SK-N-SH (cell line): ENCODE data around the gene ALPG. TPM values are rescaled to one million over a fixed set of nuclear protein-coding genes. Genes with fewer than 3 reads are reported as not detected.
"Not testable (repeated sequence)": the region's sequence is repeated elsewhere in the genome, so short reads cannot be mapped to it uniquely, and the experiment has no call there.

Experiments used
- CTCF ChIA-PET: fragments of 300-600, 350-600 bp; formaldehyde crosslinking; extraction: SDS; loops from one replicate; lab custom pipeline; 2021; lab: Yijun Ruan, JAX
- POLR2A ChIA-PET: fragments of 350-600 bp; sonication (Branson Sonifier 250); formaldehyde crosslinking; extraction: SDS; loops from one replicate; lab custom pipeline; 2020; ENCODE audit warnings: antibody characterized with exemption, inconsistent platforms; lab: Yijun Ruan, JAX
- DNase-seq: peaks from one replicate; pipeline ENCODE4 v3.0.0; 2012
- H2AFZ ChIP-seq: fragments of 200-600 bp; sonication (generic); 2 replicates; pipeline ENCODE4 v1.8.1; 2016; ENCODE audit warnings: antibody characterized with exemption, mild to moderate bottlenecking, low read depth
- H3F3A ChIP-seq: fragments of 200-600 bp; sonication (generic); replicated peaks from 2 replicates; pipeline ENCODE3; 2016; ENCODE audit warnings: antibody characterized with exemption, mild to moderate bottlenecking; ENCODE audit not compliant: insufficient read depth
- H3K27ac ChIP-seq, 2 experiments: fragments of 200-500 bp in 1 of 2; fragments of 200-600 bp in 1 of 2; sonication (Bioruptor generic) in 1 of 2; sonication (generic), shearing (Covaris generic) in 1 of 2; 2 replicates each; pipeline versions ENCODE4 v1.5.1 to v1.6.1; 2014 to 2016; ENCODE audit warnings: low read depth in 2 of 2, inconsistent platforms in 1 of 2, low read length in 1 of 2, mild to moderate bottlenecking in 1 of 2, mixed read lengths in 1 of 2
- H3K27me3 ChIP-seq: fragments of 200-600 bp; sonication (generic), shearing (Covaris generic); 2 replicates; pipeline ENCODE4 v1.6.1; 2016; ENCODE audit warnings: mixed run types; ENCODE audit not compliant: insufficient read depth
- H3K36me3 ChIP-seq, 2 experiments: fragments of 200-500 bp in 1 of 2; fragments of 200-600 bp in 1 of 2; sonication (Bioruptor generic) in 1 of 2; sonication (generic) in 1 of 2; replicated peaks in 1 of 2; 2 replicates each; pipeline versions ENCODE3 to v1.5.1; 2014 to 2016; ENCODE audit warnings: low read length in 1 of 2, mild to moderate bottlenecking in 1 of 2; ENCODE audit not compliant: insufficient read depth in 2 of 2, control insufficient read depth in 1 of 2
- H3K4me1 ChIP-seq, 2 experiments: fragments of 200-500 bp in 1 of 2; fragments of 200-600 bp in 1 of 2; sonication (Bioruptor generic) in 1 of 2; sonication (generic), shearing (Covaris generic) in 1 of 2; 2 replicates each; pipeline versions ENCODE4 v1.5.1 to v1.6.1; 2014 to 2016; ENCODE audit warnings: low read depth in 1 of 2, low read length in 1 of 2, mixed run types in 1 of 2; ENCODE audit not compliant: insufficient read depth in 2 of 2, control insufficient read depth in 1 of 2
- H3K4me2 ChIP-seq: fragments of 200-600 bp; sonication (generic), shearing (Covaris generic); 2 replicates; pipeline ENCODE4 v1.6.1; 2017; ENCODE audit warnings: mixed run types
- H3K4me3 ChIP-seq, 2 experiments: fragments of 200-500 bp in 1 of 2; fragments of 200-600 bp in 1 of 2; sonication (Bioruptor generic) in 1 of 2; sonication (generic), shearing (Covaris generic) in 1 of 2; 2 replicates each; pipeline versions ENCODE4 v1.5.1 to v1.8.1; 2014 to 2016; ENCODE audit warnings: low read depth in 2 of 2, inconsistent platforms in 1 of 2, low read length in 1 of 2, mild to moderate bottlenecking in 1 of 2, mixed read lengths in 1 of 2, moderate library complexity in 1 of 2
- H3K79me2 ChIP-seq: fragments of 200-600 bp; sonication (generic); 2 replicates; pipeline ENCODE4 v1.8.1; 2017; ENCODE audit warnings: mild to moderate bottlenecking; ENCODE audit not compliant: insufficient read depth
- H3K9ac ChIP-seq: fragments of 200-600 bp; sonication (generic); 2 replicates; pipeline ENCODE4 v1.6.1; 2017; ENCODE audit warnings: mixed run types
- H3K9me2 ChIP-seq: fragments of 200-600 bp; sonication (generic); 2 replicates; pipeline ENCODE4 v1.6.1; 2017; ENCODE audit warnings: mixed run types
- H3K9me3 ChIP-seq: fragments of 200-600 bp; sonication (generic); 2 replicates; pipeline ENCODE4 v1.6.1; 2017; ENCODE audit warnings: mixed run types, mild to moderate bottlenecking, moderate library complexity
- H4K20me1 ChIP-seq: fragments of 200-600 bp; sonication (generic); 2 replicates; pipeline ENCODE4 v1.6.1; 2017; ENCODE audit warnings: mild to moderate bottlenecking, mixed run types; ENCODE audit not compliant: insufficient read depth
- CHD2 ChIP-seq: fragments of 150-350 bp; IDR thresholded peaks from 2 replicates; pipeline ENCODE4 v1.6.1; 2018; ENCODE audit warnings: low read length; ENCODE audit not compliant: partially characterized antibody
- CTCF ChIP-seq: fragments of 200-600 bp; sonication (generic); IDR thresholded peaks from 2 replicates; pipeline ENCODE4 v1.6.1; 2017; ENCODE audit warnings: antibody characterized with exemption, mild to moderate bottlenecking, moderate library complexity
- GABPA ChIP-seq: IDR thresholded peaks from 2 replicates; pipeline ENCODE4 v1.4.0; 2012; ENCODE audit warnings: low read depth, mild to moderate bottlenecking
- GATA2 ChIP-seq: sonication (generic); formaldehyde crosslinking; IDR thresholded peaks from 2 replicates; pipeline ENCODE4 v1.5.0; 2020; ENCODE audit warnings: mild to moderate bottlenecking, missing genetic modification reagents
- JUND ChIP-seq: IDR thresholded peaks from 2 replicates; pipeline ENCODE4 v1.4.0; 2012
- MXI1 ChIP-seq: IDR thresholded peaks from 2 replicates; pipeline ENCODE4 v1.6.1; 2012; ENCODE audit warnings: mild to moderate bottlenecking, low read depth, low read length, improper control_type of control experiment
- NFIC ChIP-seq: IDR thresholded peaks from 2 replicates; pipeline ENCODE4 v1.4.0; 2012; ENCODE audit warnings: borderline replicate concordance
- NRF1 ChIP-seq: IDR thresholded peaks from 2 replicates; pipeline ENCODE4 v1.6.1; 2012; ENCODE audit warnings: low read depth, mild to moderate bottlenecking, low read length
- SIN3A ChIP-seq: IDR thresholded peaks from 2 replicates; pipeline ENCODE4 v1.6.1; 2012; ENCODE audit warnings: low read depth, mild to moderate bottlenecking, low read length, moderate library complexity, borderline replicate concordance
- SMC3 ChIP-seq: IDR thresholded peaks from 2 replicates; pipeline ENCODE4 v1.6.1; 2012; ENCODE audit warnings: low read depth, low read length, improper control_type of control experiment
- TAF1 ChIP-seq: IDR thresholded peaks from 2 replicates; pipeline ENCODE4 v1.6.1; 2012; ENCODE audit warnings: low read depth, mild to moderate bottlenecking, low read length, moderate library complexity, borderline replicate concordance
- YY1 ChIP-seq: IDR thresholded peaks from 2 replicates; pipeline ENCODE4 v1.4.0; 2012; ENCODE audit warnings: low read depth, mild to moderate bottlenecking
- WGBS: methylation state at CpG from one replicate; pipeline ENCODE4 v1.1.6; 2017; ENCODE audit warnings: low lambda C conversion rate; 5-methylcytosine and 5-hydroxymethylcytosine counted together
- polyA plus RNA-seq, 3 experiments: library from polyadenylated mRNA; depleted of rRNA; stranded (reverse); fragments of >200 nt; gene quantifications; 2 replicates each; pipeline ENCODE4 v1.2.3, GENCODE V29; 2012
- TF ChIP-seq, protein P1 (sequence below): fragments of 150-350 bp; IDR thresholded peaks from 2 replicates; pipeline ENCODE4 v1.6.1; 2016; ENCODE audit warnings: mild to moderate bottlenecking, low read depth, low read length
- TF ChIP-seq, protein P2 (sequence below): IDR thresholded peaks from 2 replicates; pipeline ENCODE4; 2012
- TF ChIP-seq, protein P3 (sequence below): IDR thresholded peaks from 2 replicates; pipeline ENCODE4 v1.4.0; 2012; ENCODE audit warnings: low read depth

Gene ALPG
- polyA plus RNA-seq, 1 of the 3 experiments (the other 2 are of a cell fraction), result not detected

GRCh38 chr2:232431705-232432590 is 25.3 kb downstream of the ALPG start:
- H3K4me2 ChIP-seq, result no peak overlapping the region
- no peak overlapping the region for H3K4me3 ChIP-seq
- H3K79me2 ChIP-seq, result no peaks in the 10 kb centered on the region
- H4K20me1 ChIP-seq, result no peaks in the 10 kb centered on the region
- H3K9me2 ChIP-seq, result no peaks in the 10 kb centered on the region
- POLR2A ChIA-PET, result no interaction called here
- H3K4me1 ChIP-seq, result no peaks in the 10 kb centered on the region
- no peak overlapping the region for H3K27ac ChIP-seq
- no peak overlapping the region for H2AFZ ChIP-seq
- no peaks in the 10 kb centered on the region for H3F3A ChIP-seq
- no peaks in the 10 kb centered on the region for H3K36me3 ChIP-seq
- no peak overlapping the region for H3K9ac ChIP-seq
- 67% methylated on average over 10 of the region's 16 CpGs for WGBS
- TF ChIP-seq SMC3 (no peak), NFIC (no peak), CTCF (no peak)
- H3K27me3 ChIP-seq, result peaks cover 5% of the 10 kb centered on the region; the same call in 1 of the 2 replicates
- DNase-seq, result no peak
- no peaks in the 10 kb centered on the region for H3K9me3 ChIP-seq
- CTCF ChIA-PET, result interaction anchor here (1.0 kb wide), 2 partner anchors 15 to 533 kb away, joined by 3 to 4 read pairs; no protein-coding TSS in a partner anchor

- Histone ChIP-seq H3K9me3 (no peaks in the 10 kb centered on the region), H3F3A (no peaks in the 10 kb centered on the region), H3K27ac (no peak overlapping the region), H3K4me3 (no peak overlapping the region), H3K4me2 (no peak overlapping the region), H3K36me3 (no peaks in the 10 kb centered on the region), H2AFZ (no peak overlapping the region), H3K27me3 (peaks cover 2% of the 10 kb centered on the region; the same call in 1 of the 2 replicates), H3K9ac (no peak overlapping the region), H3K9me2 (no peaks in the 10 kb centered on the region), H3K4me1 (no peaks in the 10 kb centered on the region), H4K20me1 (no peaks in the 10 kb centered on the region), H3K79me2 (no peaks in the 10 kb centered on the region)
- peak; percentile 15 for DNase-seq
- POLR2A ChIA-PET, result no interaction called here
- 72% methylated on average over 4 of the region's 16 CpGs for WGBS
- CTCF ChIA-PET, result interaction anchor here (1.0 to 1.2 kb wide), 3 partner anchors 16 to 534 kb away, joined by 3 to 4 read pairs (median 3); no protein-coding TSS in a partner anchor
- TF ChIP-seq TAF1, result no peak
- TF ChIP-seq MXI1, result no peak
- no peak for TF ChIP-seq JUND
- no peak for TF ChIP-seq CHD2
- TF ChIP-seq SIN3A, result no peak
- TF ChIP-seq, protein P1, sequence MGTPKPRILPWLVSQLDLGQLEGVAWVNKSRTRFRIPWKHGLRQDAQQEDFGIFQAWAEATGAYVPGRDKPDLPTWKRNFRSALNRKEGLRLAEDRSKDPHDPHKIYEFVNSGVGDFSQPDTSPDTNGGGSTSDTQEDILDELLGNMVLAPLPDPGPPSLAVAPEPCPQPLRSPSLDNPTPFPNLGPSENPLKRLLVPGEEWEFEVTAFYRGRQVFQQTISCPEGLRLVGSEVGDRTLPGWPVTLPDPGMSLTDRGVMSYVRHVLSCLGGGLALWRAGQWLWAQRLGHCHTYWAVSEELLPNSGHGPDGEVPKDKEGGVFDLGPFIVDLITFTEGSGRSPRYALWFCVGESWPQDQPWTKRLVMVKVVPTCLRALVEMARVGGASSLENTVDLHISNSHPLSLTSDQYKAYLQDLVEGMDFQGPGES, result no peak
- TF ChIP-seq NRF1, result no peak
- TF ChIP-seq, protein P2, sequence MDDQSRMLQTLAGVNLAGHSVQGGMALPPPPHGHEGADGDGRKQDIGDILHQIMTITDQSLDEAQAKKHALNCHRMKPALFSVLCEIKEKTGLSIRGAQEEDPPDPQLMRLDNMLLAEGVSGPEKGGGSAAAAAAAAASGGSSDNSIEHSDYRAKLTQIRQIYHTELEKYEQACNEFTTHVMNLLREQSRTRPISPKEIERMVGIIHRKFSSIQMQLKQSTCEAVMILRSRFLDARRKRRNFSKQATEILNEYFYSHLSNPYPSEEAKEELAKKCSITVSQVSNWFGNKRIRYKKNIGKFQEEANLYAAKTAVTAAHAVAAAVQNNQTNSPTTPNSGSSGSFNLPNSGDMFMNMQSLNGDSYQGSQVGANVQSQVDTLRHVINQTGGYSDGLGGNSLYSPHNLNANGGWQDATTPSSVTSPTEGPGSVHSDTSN, result no peak
- no peak for TF ChIP-seq GATA2 (CRISPR knock-in tag)
- no peak for TF ChIP-seq GABPA
- TF ChIP-seq, protein P3, sequence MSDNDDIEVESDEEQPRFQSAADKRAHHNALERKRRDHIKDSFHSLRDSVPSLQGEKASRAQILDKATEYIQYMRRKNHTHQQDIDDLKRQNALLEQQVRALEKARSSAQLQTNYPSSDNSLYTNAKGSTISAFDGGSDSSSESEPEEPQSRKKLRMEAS, result no peak
- TF ChIP-seq YY1, result no peak
Observed at GRCh38 chr2:232432598-232433184, 26.0 kb downstream of the ALPG start.

DNA sequence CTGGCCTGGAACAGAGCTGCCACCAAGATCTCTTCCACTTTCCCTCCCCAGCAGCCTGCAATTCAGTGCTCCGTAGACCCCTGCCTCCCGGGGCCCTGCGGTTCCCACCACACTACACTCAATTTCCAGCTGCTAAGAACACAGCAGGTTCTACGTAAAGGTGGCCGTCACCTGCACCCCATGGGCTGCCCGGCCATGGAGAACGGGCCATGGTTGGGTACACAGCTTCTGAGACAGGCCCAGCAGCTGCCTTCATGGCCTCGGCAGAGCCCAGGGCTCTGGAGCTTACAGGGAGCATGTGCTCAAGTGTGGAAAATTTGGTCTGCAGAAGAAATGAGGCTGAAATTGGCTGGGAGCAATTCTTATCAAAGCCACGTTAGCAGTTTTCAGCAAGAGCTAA is 27.0 kb downstream of the ALPG start:
- H3K4me1 ChIP-seq, H2AFZ ChIP-seq, H3K27ac ChIP-seq, H3K79me2 ChIP-seq, H3K4me2 ChIP-seq, H3K27me3 ChIP-seq, H3K36me3 ChIP-seq, H3K9me3 ChIP-seq, H3F3A ChIP-seq, DNase-seq, POLR2A ChIA-PET, H4K20me1 ChIP-seq, H3K4me3 ChIP-seq, H3K9ac ChIP-seq, H3K9me2 ChIP-seq: not testable (repeated sequence)
- 75% methylated on average over 8 of the region's 9 CpGs for WGBS
- CTCF ChIA-PET, result interaction anchor here (1.2 to 5.0 kb wide), 3 partner anchors 37 to 527 kb away, joined by 3 to 40 read pairs (median 7); no protein-coding TSS in a partner anchor
